Measurements from ENCODE around the gene STRIT1.

GRCh38 chr3:155271343-155271613 lies 22.2 kb downstream of the STRIT1 start:
- TF ChIP-seq CTCF (IDR thresholded peaks at IDR 0.05) (no peak), EP300 (IDR thresholded peaks at IDR 0.05) (no peak), POLR2A (IDR thresholded peaks at IDR 0.05) (no peak)

Data from ovary (tissue), 3 donors.